H1 (cell line): ENCODE data around the gene DTX4. TPM values are rescaled to one million over a fixed set of nuclear protein-coding genes. Genes with fewer than 3 reads are reported as not detected.

Source experiments
- CTCF ChIA-PET: fragments of 300-600 bp; sonication (Branson Sonifier 250); formaldehyde crosslinking; loops from one replicate; lab custom pipeline; 2021; ENCODE audit not compliant: partially characterized antibody; lab: Charles Lee
- POLR2A ChIA-PET: fragments of 300-600 bp; sonication (Branson Sonifier 250); formaldehyde crosslinking; loops from one replicate; lab custom pipeline; 2021; ENCODE audit warnings: inconsistent platforms; ENCODE audit not compliant: partially characterized antibody; lab: Charles Lee
- DNase-seq, 2 experiments: peaks; one replicate each; pipeline versions ENCODE4 v3.0.0 to v3.0.0-alpha.2; 2010 to 2022; ENCODE audit warnings: low spot score in 2 of 2, low read depth in 1 of 2, mixed read lengths in 1 of 2
- FAIRE-seq: peaks from 2 replicates; lab custom pipeline; 2011; peaks lifted over from hg19 to GRCh38; lab: Jason Lieb, UNC
- H2AFZ ChIP-seq: 2 replicates; pipeline ENCODE4 v1.8.1; 2012; ENCODE audit warnings: low read length, inconsistent platforms
- H2AK5ac ChIP-seq: 2 replicates; pipeline ENCODE4 v1.6.1; 2013; ENCODE audit warnings: low read depth, low read length
- H2BK120ac ChIP-seq: replicated peaks from 2 replicates; pipeline ENCODE3; 2013; ENCODE audit warnings: low read depth, low read length, inconsistent platforms
- H2BK12ac ChIP-seq: 2 replicates; pipeline ENCODE4 v1.6.1; 2013; ENCODE audit warnings: low read depth, low read length
- H2BK15ac ChIP-seq: 2 replicates; pipeline ENCODE4 v1.6.1; 2013; ENCODE audit warnings: low read length
- H2BK20ac ChIP-seq: 2 replicates; pipeline ENCODE4 v1.6.1; 2013; ENCODE audit warnings: low read length
- H2BK5ac ChIP-seq: 2 replicates; pipeline ENCODE4 v1.6.1; 2013; ENCODE audit warnings: low read depth, low read length
- H3K14ac ChIP-seq: 2 replicates; pipeline ENCODE4 v1.6.1; 2013; ENCODE audit warnings: inconsistent platforms; ENCODE audit not compliant: insufficient read length
- H3K18ac ChIP-seq: 2 replicates; pipeline ENCODE4 v1.6.1; 2013; ENCODE audit warnings: low read length; ENCODE audit errors: extremely low read depth
- H3K23ac ChIP-seq: 2 replicates; pipeline ENCODE4 v1.6.1; 2013; ENCODE audit warnings: inconsistent platforms; ENCODE audit not compliant: insufficient read length
- H3K23me2 ChIP-seq: 2 replicates; pipeline ENCODE4 v1.6.1; 2013; ENCODE audit warnings: low read depth, low read length
- H3K27ac ChIP-seq: 2 replicates; pipeline ENCODE4 v1.6.1; 2011; ENCODE audit warnings: low read depth, low read length, inconsistent platforms
- H3K27me3 ChIP-seq, 4 experiments: replicated peaks in 1 of 4; 1 replicate in 1 of 4; 2 replicates in 3 of 4; pipeline versions ENCODE4 v1.6.1 to v1.8.1; 2011 to 2013; ENCODE audit warnings: low read length in 3 of 4, mild to moderate bottlenecking in 3 of 4, inconsistent platforms in 2 of 4, mixed read lengths in 2 of 4, moderate library complexity in 1 of 4; ENCODE audit not compliant: control insufficient read depth in 3 of 4, insufficient read depth in 3 of 4; ENCODE audit errors: extremely low read depth in 1 of 4
- H3K36me3 ChIP-seq, 4 experiments: 2 replicates each; pipeline versions ENCODE4 v1.6.1 to v1.8.1; 2011 to 2013; ENCODE audit warnings: mild to moderate bottlenecking in 4 of 4, low read length in 3 of 4, moderate library complexity in 2 of 4, control low read depth in 1 of 4, inconsistent platforms in 1 of 4; ENCODE audit not compliant: insufficient read depth in 4 of 4, control insufficient read depth in 2 of 4
- H3K4ac ChIP-seq: replicated peaks from 2 replicates; pipeline ENCODE3; 2013; ENCODE audit warnings: low read length, low read depth, mixed read lengths, inconsistent platforms; ENCODE audit not compliant: insufficient read length
- H3K4me1 ChIP-seq, 4 experiments: replicated peaks in 1 of 4; 1 replicate in 1 of 4; 2 replicates in 3 of 4; pipeline versions ENCODE4 v1.6.1 to v1.8.1; 2011 to 2013; ENCODE audit warnings: low read length in 3 of 4, inconsistent platforms in 2 of 4, mixed read lengths in 1 of 4; ENCODE audit not compliant: insufficient read depth in 4 of 4, control insufficient read depth in 3 of 4
- H3K4me2 ChIP-seq, 2 experiments: 2 replicates each; pipeline versions ENCODE4 v1.6.1 to v1.8.1; 2011 to 2013; ENCODE audit warnings: low read depth in 2 of 2, low read length in 2 of 2, control low read depth in 1 of 2, inconsistent platforms in 1 of 2, mild to moderate bottlenecking in 1 of 2; ENCODE audit not compliant: insufficient read depth in 1 of 2
- H3K4me3 ChIP-seq, 4 experiments: fragments of 200-600, 300-600 bp in 1 of 4; sonication (generic), shearing (Covaris generic), sonication (Bioruptor Twin) in 1 of 4; 2 replicates each; pipeline versions ENCODE4 v1.5.1 to v1.8.1; 2011 to 2016; ENCODE audit warnings: low read length in 4 of 4, low read depth in 3 of 4, control low read depth in 2 of 4, inconsistent platforms in 2 of 4, mild to moderate bottlenecking in 2 of 4, mixed read lengths in 1 of 4, moderate library complexity in 1 of 4; ENCODE audit not compliant: insufficient read depth in 2 of 4; ENCODE audit errors: extremely low read depth in 1 of 4
- H3K56ac ChIP-seq: replicated peaks from 2 replicates; pipeline ENCODE3; 2013; ENCODE audit warnings: low read depth, mild to moderate bottlenecking, mixed read lengths, low read length, inconsistent platforms; ENCODE audit not compliant: insufficient read length
- H3K79me1 ChIP-seq: 2 replicates; pipeline ENCODE4 v1.6.1; 2013; ENCODE audit warnings: low read depth, low read length, control low read depth
- H3K79me2 ChIP-seq, 2 experiments: 2 replicates each; pipeline versions ENCODE4 v1.6.1 to v1.8.1; 2012 to 2013; ENCODE audit warnings: low read length in 2 of 2, mild to moderate bottlenecking in 2 of 2, inconsistent platforms in 1 of 2; ENCODE audit not compliant: insufficient read depth in 2 of 2, control insufficient read depth in 1 of 2
- H3K9ac ChIP-seq, 4 experiments: replicated peaks in 1 of 4; 1 replicate in 1 of 4; 2 replicates in 3 of 4; pipeline versions ENCODE4 v1.6.1 to v1.8.1; 2011 to 2013; ENCODE audit warnings: low read depth in 3 of 4, low read length in 3 of 4, control low read depth in 2 of 4, mild to moderate bottlenecking in 2 of 4, moderate library complexity in 2 of 4, inconsistent platforms in 1 of 4; ENCODE audit errors: extremely low read depth in 1 of 4
- H3K9me3 ChIP-seq, 2 experiments: 2 replicates each; pipeline versions ENCODE4 v1.6.1 to v1.8.1; 2012 to 2013; ENCODE audit warnings: mild to moderate bottlenecking in 2 of 2, moderate library complexity in 2 of 2, control low read depth in 1 of 2, inconsistent platforms in 1 of 2, low read depth in 1 of 2, low read length in 1 of 2, mixed read lengths in 1 of 2; ENCODE audit not compliant: insufficient read depth in 2 of 2
- H4K20me1 ChIP-seq, 2 experiments: replicated peaks in 1 of 2; 2 replicates each; pipeline versions ENCODE3 to v1.8.1; 2011 to 2013; ENCODE audit warnings: inconsistent platforms in 2 of 2, low read length in 2 of 2, mild to moderate bottlenecking in 1 of 2; ENCODE audit not compliant: insufficient read depth in 2 of 2, control insufficient read depth in 1 of 2
- H4K5ac ChIP-seq: 2 replicates; pipeline ENCODE4 v1.6.1; 2013; ENCODE audit warnings: low read length, low read depth, mixed read lengths, inconsistent platforms; ENCODE audit not compliant: insufficient read length
- H4K8ac ChIP-seq: 2 replicates; pipeline ENCODE4 v1.8.0; 2013; ENCODE audit warnings: mild to moderate bottlenecking, moderate library complexity, low read length, inconsistent platforms; ENCODE audit not compliant: insufficient read depth; ENCODE audit errors: extremely low read depth
- H4K91ac ChIP-seq: replicated peaks from 2 replicates; pipeline ENCODE3; 2013; ENCODE audit warnings: low read length, mixed read lengths, inconsistent platforms; ENCODE audit not compliant: insufficient read length
- BACH1 ChIP-seq: IDR thresholded peaks from 2 replicates; pipeline ENCODE4 v1.6.1; 2012; ENCODE audit warnings: low read length, improper control_type of control experiment
- BCL11A ChIP-seq, 2 experiments: IDR thresholded peaks; one replicate each; pipeline ENCODE4 v1.6.1; 2011; ENCODE audit warnings: low read depth in 2 of 2, low read length in 2 of 2, mild to moderate bottlenecking in 2 of 2
- CEBPB ChIP-seq: IDR thresholded peaks from 2 replicates; pipeline ENCODE4 v1.6.1; 2012; ENCODE audit warnings: low read depth, low read length
- E2F6 ChIP-seq: IDR thresholded peaks from 2 replicates; pipeline ENCODE4 v1.6.1; 2012; ENCODE audit warnings: inconsistent platforms
- EGR1 ChIP-seq: IDR thresholded peaks from 2 replicates; pipeline ENCODE4 v1.6.1; 2011; ENCODE audit warnings: low read depth, low read length, borderline replicate concordance
- EP300 ChIP-seq, 2 experiments: IDR thresholded peaks; 1 replicate in 1 of 2; 2 replicates in 1 of 2; pipeline ENCODE4 v1.6.1; 2011 to 2012; ENCODE audit warnings: low read depth in 2 of 2, low read length in 2 of 2, mild to moderate bottlenecking in 2 of 2, borderline replicate concordance in 1 of 2, inconsistent platforms in 1 of 2, moderate library complexity in 1 of 2
- HDAC2 ChIP-seq, 2 experiments: fragments of 300-600 bp in 1 of 2; sonication (generic) in 1 of 2; IDR thresholded peaks; 2 replicates each; pipeline ENCODE4 v1.6.1; 2011 to 2012; ENCODE audit warnings: low read depth in 2 of 2, low read length in 2 of 2, mild to moderate bottlenecking in 2 of 2, moderate library complexity in 2 of 2, borderline replicate concordance in 1 of 2, inconsistent platforms in 1 of 2
- HDAC6 ChIP-seq: IDR thresholded peaks from one replicate; pipeline ENCODE4 v1.7.1; 2012; ENCODE audit warnings: low read depth, mild to moderate bottlenecking, inconsistent platforms, low read length, moderate library complexity
- PHF8 ChIP-seq: fragments of 200-600 bp; sonication (generic); conservative IDR thresholded peaks from 2 replicates; pipeline ENCODE4 v1.7.1; 2012; ENCODE audit warnings: low read depth, mild to moderate bottlenecking, inconsistent platforms, low read length, moderate library complexity
- RBBP5 ChIP-seq: IDR thresholded peaks from 2 replicates; pipeline ENCODE4 v1.7.1; 2012; ENCODE audit warnings: low read depth, mild to moderate bottlenecking, inconsistent platforms, low read length, moderate library complexity, borderline replicate concordance
- RNF2 ChIP-seq: fragments of 200-900, 300-1000 bp; sonication (generic); IDR thresholded peaks from 2 replicates; pipeline ENCODE4 v1.7.1; 2016; ENCODE audit warnings: borderline replicate concordance, low read depth, mild to moderate bottlenecking, antibody characterized with exemption, low read length; ENCODE audit not compliant: poor library complexity, severe bottlenecking; ENCODE audit errors: missing control alignments
- SRF ChIP-seq: IDR thresholded peaks from 2 replicates; pipeline ENCODE4 v1.6.1; 2011; ENCODE audit warnings: mild to moderate bottlenecking, low read depth, low read length, moderate library complexity
- YY1 ChIP-seq: IDR thresholded peaks from 2 replicates; pipeline ENCODE4 v1.6.1; 2011; ENCODE audit warnings: low read depth, mild to moderate bottlenecking, low read length
- WGBS, 2 experiments: shearing (Covaris generic) in 1 of 2; methylation state at CpG; one replicate each; pipeline versions ENCODE4 v1.1.6 to v1.1.7; 2013 to 2015; ENCODE audit warnings: low lambda C conversion rate in 2 of 2, mixed read lengths in 2 of 2, inconsistent platforms in 1 of 2, low coverage in 1 of 2, missing lambda C conversion rate in 1 of 2; ENCODE audit not compliant: insufficient replicate concordance in 2 of 2, insufficient coverage in 1 of 2, insufficient read length in 1 of 2; ENCODE audit errors: extremely low coverage in 1 of 2, missing lambda C conversion rate in 1 of 2; 5-methylcytosine and 5-hydroxymethylcytosine counted together
- polyA plus RNA-seq, 7 experiments: library from polyadenylated mRNA; depleted of rRNA in 3 of 7; stranded (reverse) in 5 of 7; unstranded in 2 of 7; fragments of >200 nt in 5 of 7; fragments of 200-250 nt in 2 of 7; gene quantifications; 1 replicate in 5 of 7; 2 replicates in 1 of 7; 4 replicates in 1 of 7; pipeline versions ENCODE4 v1.2.1 to v1.2.3, GENCODE V29; 2011 to 2013; ENCODE audit warnings: missing spikeins in 2 of 7, mixed read lengths in 2 of 7
- total RNA-seq: library from RNA; stranded (reverse); fragmentation: NEBNext Ultra II Directional; extraction: Animal tissue kit (Norgen Biotek cat#: 25700); gene quantifications from 2 replicates; pipeline ENCODE4 v1.2.1, GENCODE V29; 2021

DTX4 gene
- total and polyA plus RNA-seq, 2 of the 8 experiments (the other 6 are each of a cell fraction or from before 2014, with no cell fraction given): 5.1 to 18.8 TPM

DNA sequence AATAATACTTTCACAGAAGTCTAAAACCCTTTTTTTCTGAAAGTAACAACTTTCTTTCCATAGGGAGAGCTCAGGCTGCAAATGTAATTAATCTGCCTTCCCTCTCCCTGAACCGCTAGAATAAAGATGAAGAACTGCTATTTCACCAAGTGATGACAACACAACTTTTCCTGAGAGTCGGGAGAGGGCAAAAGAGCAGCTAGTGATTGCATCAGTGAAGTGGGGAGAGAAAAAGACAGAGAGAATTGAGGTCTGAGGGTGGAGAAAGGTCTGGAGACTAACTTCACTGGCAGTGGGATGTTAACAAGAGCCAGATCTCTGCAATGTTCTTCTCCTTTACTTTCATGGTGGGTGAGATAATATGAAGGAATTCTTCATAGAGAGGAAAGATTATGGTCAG is 51.7 kb downstream of the DTX4 start:
- Histone ChIP-seq H2BK5ac (no peak overlapping the region), H3K4me3 (no peak overlapping the region), H3K79me2 (no peaks in the 10 kb centered on the region), H3K18ac (no peak overlapping the region), H3K14ac (no peak overlapping the region), H4K8ac (no peak overlapping the region), H3K23me2 (no peaks in the 10 kb centered on the region), H2BK120ac (no peak overlapping the region), H3K9ac (no peak overlapping the region), H2BK15ac (no peak overlapping the region), H3K27me3 (no peaks in the 10 kb centered on the region), H2AK5ac (no peak overlapping the region), H3K56ac (no peak overlapping the region), H3K4me2 (no peak overlapping the region), H2BK20ac (no peak overlapping the region), H3K23ac (no peak overlapping the region), H4K20me1 (no peaks in the 10 kb centered on the region), H3K4ac (no peak overlapping the region), H3K9me3 (no peaks in the 10 kb centered on the region; a peak in 1 of 4 replicates), H2AFZ (no peak overlapping the region), H3K79me1 (no peaks in the 10 kb centered on the region), H4K91ac (no peak overlapping the region), H4K5ac (no peak overlapping the region), H3K4me1 (no peaks in the 10 kb centered on the region), H3K36me3 (no peaks in the 10 kb centered on the region), H2BK12ac (no peak overlapping the region), H3K27ac (no peak overlapping the region)
- POLR2A ChIA-PET: no interaction called here
- WGBS, 2 experiments: 78% methylated on average over 2 of the region's 2 CpGs; no CpG with 5 or more reads in 1 of the 2 experiments
- DNase-seq: no peak
- FAIRE-seq: no peak
- CTCF ChIA-PET: interaction anchor here (0.8 to 5.1 kb wide), 10 partner anchors 11 to 435 kb away, joined by 3 to 25 read pairs (median 4); partner anchors contain the start of gene MPEG1
- TF ChIP-seq YY1 (no peak), RBBP5 (no peak), E2F6 (no peak), HDAC2 (IDR thresholded peaks at IDR 0.05; ENCODE audit: borderline replicate concordance in 1 of 2, low read depth in 2 of 2, low read length in 2 of 2) (no peak), PHF8 (no peak), EP300 (IDR thresholded peaks at IDR 0.05; ENCODE audit: borderline replicate concordance in 1 of 2, low read depth in 2 of 2, low read length in 2 of 2) (no peak), SRF (no peak), HDAC6 (no peak), BACH1 (no peak), EGR1 (no peak), BCL11A (IDR thresholded peaks at IDR 0.05; ENCODE audit: low read depth in 2 of 2, low read length in 2 of 2) (no peak), CEBPB (no peak), RNF2 (no peak)
